CD4-positive, alpha-beta memory T cell (primary cell): Measurements from ENCODE around the gene C1orf210. TPM values are rescaled to one million over a fixed set of nuclear protein-coding genes. Genes with fewer than 3 reads are reported as not detected.

Experiments
- CTCF ChIA-PET: fragments of 350-600 bp; sonication (Branson Sonifier 250); formaldehyde crosslinking; loops from one replicate; lab custom pipeline; 2021; ENCODE audit warnings: inconsistent platforms; ENCODE audit not compliant: partially characterized antibody; lab: Charles Lee
- POLR2A ChIA-PET: fragments of 350-600 bp; sonication (Branson Sonifier 250); formaldehyde crosslinking; loops from one replicate; lab custom pipeline; 2021; ENCODE audit not compliant: partially characterized antibody; lab: Charles Lee
- DNase-seq, 5 donors: peaks; one replicate each; pipeline versions ENCODE4 v3.0.0 to v3.0.0-alpha.2; 2020 to 2022; ENCODE audit warnings: mixed read lengths in 1 of 5
- H3K27ac ChIP-seq: one replicate; pipeline ENCODE4 v1.7.0; 2013; ENCODE audit warnings: low read depth, low read length
- H3K27me3 ChIP-seq: 2 replicates; pipeline ENCODE4 v1.7.0; 2013; ENCODE audit warnings: mild to moderate bottlenecking, low read length, moderate library complexity; ENCODE audit not compliant: insufficient read depth
- H3K36me3 ChIP-seq: 2 replicates; pipeline ENCODE4 v1.7.0; 2013; ENCODE audit warnings: mild to moderate bottlenecking, low read length, moderate library complexity; ENCODE audit not compliant: insufficient read depth
- H3K4me1 ChIP-seq: 2 replicates; pipeline ENCODE4 v1.7.0; 2013; ENCODE audit warnings: mild to moderate bottlenecking, low read length, moderate library complexity; ENCODE audit not compliant: insufficient read depth
- H3K4me3 ChIP-seq, 2 donors: one replicate each; pipeline ENCODE4 v1.7.0; 2013; ENCODE audit warnings: low read length in 2 of 2, mild to moderate bottlenecking in 1 of 2
- H3K9me3 ChIP-seq, 2 donors: one replicate each; pipeline ENCODE4 v1.7.0; 2013; ENCODE audit warnings: low read length in 2 of 2, control low read depth in 1 of 2; ENCODE audit not compliant: control insufficient read depth in 1 of 2
- H3K27ac Mint-ChIP-seq, 7 donors: one replicate each; pipeline ENCODE4 v1.8.0; 2020 to 2021; ENCODE audit warnings: mixed read lengths in 7 of 7, mild to moderate bottlenecking in 6 of 7, inconsistent platforms in 3 of 7, moderate library complexity in 3 of 7
- H3K27me3 Mint-ChIP-seq, 2 donors: one replicate each; pipeline ENCODE4 v1.8.0; 2020 to 2021; ENCODE audit warnings: mixed read lengths in 2 of 2
- H3K36me3 Mint-ChIP-seq, 2 donors: one replicate each; pipeline ENCODE4 v1.8.0; 2020 to 2021; ENCODE audit warnings: mixed read lengths in 2 of 2, inconsistent platforms in 1 of 2, mild to moderate bottlenecking in 1 of 2
- H3K4me1 Mint-ChIP-seq, 4 donors: one replicate each; pipeline ENCODE4 v1.8.0; 2020 to 2021; ENCODE audit warnings: mixed read lengths in 4 of 4, mild to moderate bottlenecking in 1 of 4
- H3K4me3 Mint-ChIP-seq, 8 donors: one replicate each; pipeline ENCODE4 v1.8.0; 2020 to 2021; ENCODE audit warnings: mixed read lengths in 8 of 8, mild to moderate bottlenecking in 7 of 8, moderate library complexity in 6 of 8, inconsistent platforms in 3 of 8
- H3K9me3 Mint-ChIP-seq, 8 donors: one replicate each; pipeline ENCODE4 v1.8.0; 2020 to 2021; ENCODE audit warnings: mixed read lengths in 8 of 8, mild to moderate bottlenecking in 5 of 8, inconsistent platforms in 3 of 8, moderate library complexity in 1 of 8
- intact Hi-C: fragments of 100-400 bp; cut with micrococcal nuclease; formaldehyde crosslinking; loops from one replicate; pipeline ENCODE4 v1.15.1; 2023
- polyA plus RNA-seq, 2 donors: library from polyadenylated mRNA; unstranded; fragments of 300-500 nt; fragmentation: Illumina TruSeq; gene quantifications; one replicate each; pipeline ENCODE4 v1.2.3, GENCODE V29; 2021
- total RNA-seq, 2 experiments: library from RNA; stranded (reverse); gene quantifications; one replicate each; pipeline ENCODE4 v1.2.3, GENCODE V29; 2021

Gene C1orf210
- total and polyA plus RNA-seq, 4 experiments from 2014 or later = not detected

DNA sequence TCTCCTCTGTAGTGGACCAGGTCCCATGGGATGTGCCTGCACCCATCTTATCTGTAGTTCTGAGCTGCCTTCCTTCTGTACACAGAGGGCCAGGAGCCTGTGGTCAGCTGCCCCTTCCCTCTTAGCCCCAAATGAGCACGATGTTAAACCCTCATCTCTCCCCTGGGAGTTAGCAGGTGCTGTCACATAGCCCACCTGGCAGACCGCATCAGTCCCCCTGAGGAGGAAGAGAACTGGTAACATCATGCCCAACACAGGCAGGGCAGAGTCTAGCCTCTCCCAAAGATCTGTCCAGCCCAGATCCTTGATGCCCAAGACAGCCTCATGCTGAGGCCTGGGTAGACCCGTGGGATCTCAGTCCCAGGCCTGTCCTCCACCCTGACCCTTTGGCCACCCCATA is 20.1 kb upstream of the C1orf210 start:
- Mint-ChIP-seq H3K4me3 (no peak overlapping the region), H3K9me3 (peaks cover 0 to 3% (median 0%) of the 10 kb centered on the region in 8 donors), H3K27me3 (peaks cover 0 to 3% of the 10 kb centered on the region in 2 donors), H3K4me1 (no peaks in the 10 kb centered on the region), H3K27ac (peak overlapping the region in 1 of 7 donors; percentile 18), H3K36me3 (no peaks in the 10 kb centered on the region)
- CTCF ChIA-PET = no interaction called here
- Histone ChIP-seq H3K4me1 (no peaks in the 10 kb centered on the region), H3K4me3 (no peak overlapping the region), H3K36me3 (no peaks in the 10 kb centered on the region), H3K9me3 (no peaks in the 10 kb centered on the region), H3K27me3 (no peaks in the 10 kb centered on the region), H3K27ac (no peak overlapping the region)
- DNase-seq = no peak
- POLR2A ChIA-PET = no interaction called here
- intact Hi-C loops = no loop called here

GRCh38 chr1:43304771-43305300 is 19.5 kb upstream of the C1orf210 start:
- Histone ChIP-seq H3K27ac (no peak overlapping the region), H3K36me3 (no peaks in the 10 kb centered on the region), H3K27me3 (no peaks in the 10 kb centered on the region), H3K4me3 (no peak overlapping the region), H3K9me3 (no peaks in the 10 kb centered on the region), H3K4me1 (no peaks in the 10 kb centered on the region)
- DNase-seq = no peak
- H3K27ac Mint-ChIP-seq = no peak overlapping the region
- H3K4me3 Mint-ChIP-seq = no peak overlapping the region
- peaks cover 0 to 3% (median 0%) of the 10 kb centered on the region in 8 donors for H3K9me3 Mint-ChIP-seq
- peaks cover 0 to 3% of the 10 kb centered on the region in 2 donors for H3K27me3 Mint-ChIP-seq
- no peaks in the 10 kb centered on the region for H3K4me1 Mint-ChIP-seq
- H3K36me3 Mint-ChIP-seq = no peaks in the 10 kb centered on the region
- intact Hi-C loops = no loop called here
- ChIA-PET CTCF (no interaction called here), POLR2A (no interaction called here)

- Mint-ChIP-seq H3K27me3 (peaks cover 0 to 3% of the 10 kb centered on the region in 2 donors), H3K4me1 (no peaks in the 10 kb centered on the region), H3K36me3 (no peaks in the 10 kb centered on the region), H3K9me3 (peaks cover 0 to 2% (median 0%) of the 10 kb centered on the region in 8 donors), H3K4me3 (no peak overlapping the region), H3K27ac (no peak overlapping the region)
- ChIA-PET CTCF (no interaction called here), POLR2A (no interaction called here)
- Histone ChIP-seq H3K4me1 (no peaks in the 10 kb centered on the region), H3K27ac (no peak overlapping the region), H3K27me3 (no peaks in the 10 kb centered on the region), H3K36me3 (no peaks in the 10 kb centered on the region), H3K4me3 (no peak overlapping the region), H3K9me3 (no peaks in the 10 kb centered on the region)
- intact Hi-C loops = no loop called here
- DNase-seq = no peak
Measured at GRCh38 chr1:43304314-43304681, 18.9 kb upstream of the C1orf210 start.

- CTCF ChIA-PET = interaction anchor here (0.8 kb wide), 1 partner anchor 77 kb away, joined by 4 read pairs; no protein-coding TSS in a partner anchor
- no peaks in the 10 kb centered on the region for H3K9me3 ChIP-seq
- H3K27me3 Mint-ChIP-seq = peaks cover 0 to 3% of the 10 kb centered on the region in 2 donors
- DNase-seq = no peak
- H3K4me3 ChIP-seq = no peak overlapping the region
- no peaks in the 10 kb centered on the region for H3K9me3 Mint-ChIP-seq
- no peak overlapping the region for H3K27ac Mint-ChIP-seq
- no peaks in the 10 kb centered on the region for H3K36me3 ChIP-seq
- H3K27ac ChIP-seq = no peak overlapping the region
- H3K27me3 ChIP-seq = no peaks in the 10 kb centered on the region
- intact Hi-C loops = no loop called here
- no peaks in the 10 kb centered on the region for H3K4me1 Mint-ChIP-seq
- H3K4me3 Mint-ChIP-seq = no peak overlapping the region
- POLR2A ChIA-PET = no interaction called here
- no peaks in the 10 kb centered on the region for H3K4me1 ChIP-seq
- H3K36me3 Mint-ChIP-seq = no peaks in the 10 kb centered on the region
Measured at GRCh38 chr1:43303471-43304313, 18.3 kb upstream of the C1orf210 start.

GRCh38 chr1:43302721-43303470 is 17.5 kb upstream of the C1orf210 start:
- Histone ChIP-seq H3K9me3 (no peaks in the 10 kb centered on the region), H3K4me1 (no peaks in the 10 kb centered on the region), H3K36me3 (no peaks in the 10 kb centered on the region), H3K27ac (no peak overlapping the region), H3K27me3 (no peaks in the 10 kb centered on the region), H3K4me3 (no peak overlapping the region)
- H3K27ac Mint-ChIP-seq = no peak overlapping the region
- H3K4me1 Mint-ChIP-seq = no peaks in the 10 kb centered on the region
- ChIA-PET CTCF (interaction anchor here (0.8 kb wide), 1 partner anchor 76 kb away, joined by 4 read pairs; no protein-coding TSS in a partner anchor), POLR2A (no interaction called here)
- no peak for DNase-seq
- no peak overlapping the region for H3K4me3 Mint-ChIP-seq
- no peaks in the 10 kb centered on the region for H3K9me3 Mint-ChIP-seq
- intact Hi-C loops = no loop called here
- no peaks in the 10 kb centered on the region for H3K36me3 Mint-ChIP-seq
- peaks cover 0 to 3% of the 10 kb centered on the region in 2 donors for H3K27me3 Mint-ChIP-seq

DNA sequence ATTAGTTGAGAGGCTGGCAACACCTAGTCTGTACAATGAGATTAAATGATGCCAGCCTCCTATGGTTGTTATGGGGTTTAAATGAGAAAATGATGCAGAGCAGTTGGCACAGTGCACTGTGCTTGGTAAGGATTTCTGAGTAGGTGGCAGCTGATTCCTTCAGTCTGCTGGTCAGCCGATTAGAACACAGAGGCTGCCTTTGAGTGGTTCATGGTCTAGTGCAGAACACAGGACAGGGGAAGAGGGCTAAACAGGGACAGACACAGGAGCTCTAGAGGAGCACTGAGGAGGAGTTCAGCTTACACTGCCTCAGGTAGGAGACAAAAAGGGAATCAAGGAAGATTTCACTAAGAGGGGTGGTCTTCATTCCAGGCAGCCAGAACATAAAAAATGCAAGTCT is 16.8 kb upstream of the C1orf210 start:
- Histone ChIP-seq H3K4me1 (no peaks in the 10 kb centered on the region), H3K27ac (no peak overlapping the region), H3K36me3 (no peaks in the 10 kb centered on the region), H3K27me3 (no peaks in the 10 kb centered on the region), H3K9me3 (no peaks in the 10 kb centered on the region), H3K4me3 (no peak overlapping the region)
- Mint-ChIP-seq H3K27ac (no peak overlapping the region), H3K4me3 (no peak overlapping the region), H3K27me3 (no peaks in the 10 kb centered on the region), H3K36me3 (no peaks in the 10 kb centered on the region), H3K4me1 (no peaks in the 10 kb centered on the region), H3K9me3 (no peaks in the 10 kb centered on the region)
- intact Hi-C loops = no loop called here
- CTCF ChIA-PET = no interaction called here
- POLR2A ChIA-PET = no interaction called here
- no peak for DNase-seq

DNA sequence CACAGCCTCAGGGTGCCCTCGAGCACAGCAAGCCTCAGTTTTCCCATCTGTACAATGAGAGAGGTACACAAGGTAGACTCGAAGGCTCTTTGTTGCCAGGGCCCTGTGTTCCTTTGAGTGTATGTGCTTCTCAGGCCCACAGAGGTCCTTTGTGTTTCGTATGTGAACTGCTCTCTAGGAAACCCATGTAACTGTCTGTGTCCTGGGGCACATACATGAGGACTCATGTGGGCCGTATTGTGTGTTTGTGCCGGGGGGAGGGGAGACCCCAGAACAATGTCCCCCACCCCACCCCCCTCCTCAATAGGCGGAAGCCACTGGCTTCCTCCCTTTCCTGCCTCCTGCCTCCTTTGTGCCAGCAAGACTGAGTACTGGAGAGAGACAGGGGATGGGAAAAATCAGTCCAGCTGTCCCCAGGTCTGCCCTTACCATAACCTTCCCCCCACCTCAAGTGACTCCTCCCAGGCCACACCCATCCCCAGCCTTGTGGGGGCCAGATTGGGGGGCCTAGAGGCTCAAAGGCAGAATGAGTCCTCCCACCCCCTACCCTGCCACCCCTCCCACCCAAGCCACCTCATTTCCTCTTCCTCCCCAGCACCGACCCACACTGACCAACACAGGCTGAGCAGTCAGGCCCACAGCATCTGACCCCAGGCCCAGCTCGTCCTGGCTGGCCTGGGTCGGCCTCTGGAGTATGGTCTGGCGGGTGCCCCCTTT is 15.2 kb upstream of the C1orf210 start, which contains the start of gene TIE1:
TSS of gene TIE1 (plus strand) at position 605 of the 717 bp plus-strand sequence. CDS start at position 695, 90 bp downstream.
- no peaks in the 10 kb centered on the region for H3K9me3 ChIP-seq

More for the DNA sequence above, 15.2 kb upstream of the C1orf210 start, which contains the start of gene TIE1:
- Histone ChIP-seq H3K4me3 (no peak within 1 kb of the TSS), H3K27ac (no peak within 1 kb of the TSS), H3K4me1 (peaks cover 8% of the 10 kb centered on the region), H3K36me3 (no peaks in the 10 kb centered on the region), H3K27me3 (no peaks in the 10 kb centered on the region)
- H3K4me3 Mint-ChIP-seq = no peak within 1 kb of the TSS
- ChIA-PET CTCF (no interaction called here), POLR2A (no interaction called here)
- intact Hi-C loops = no loop called here
- H3K27me3 Mint-ChIP-seq = no peaks in the 10 kb centered on the region
- H3K36me3 Mint-ChIP-seq = no peaks in the 10 kb centered on the region
- H3K4me1 Mint-ChIP-seq = peaks cover 7 to 8% (median 7%) of the 10 kb centered on the region in 4 donors
- DNase-seq = no peak
- no peak within 1 kb of the TSS for H3K27ac Mint-ChIP-seq
- no peaks in the 10 kb centered on the region for H3K9me3 Mint-ChIP-seq
